Osteoblast (primary cell): Measurements from ENCODE around the gene ACOX3. TPM values are rescaled to one million over a fixed set of nuclear protein-coding genes. Genes with fewer than 3 reads are reported as not detected.

Experiments
- DNase-seq: peaks from one replicate; pipeline ENCODE4 v3.0.0; 2011; ENCODE audit warnings: low spot score, mixed read lengths; ENCODE audit not compliant: insufficient read length; ENCODE audit errors: missing footprints
- H2AFZ ChIP-seq: 2 replicates; pipeline ENCODE4 v1.6.0; 2011; ENCODE audit warnings: mild to moderate bottlenecking, low read length
- H3K27ac ChIP-seq: 2 replicates; pipeline ENCODE4 v1.5.1; 2011; ENCODE audit warnings: mild to moderate bottlenecking, low read depth, low read length, moderate library complexity
- H3K27me3 ChIP-seq: 2 replicates; pipeline ENCODE4 v1.6.0; 2012; ENCODE audit warnings: mild to moderate bottlenecking, control low read depth, inconsistent platforms, low read length, moderate library complexity; ENCODE audit not compliant: insufficient read depth
- H3K36me3 ChIP-seq: 2 replicates; pipeline ENCODE4 v1.5.1; 2011; ENCODE audit warnings: mild to moderate bottlenecking, low read length, control low read depth, moderate library complexity; ENCODE audit not compliant: insufficient read depth
- H3K4me1 ChIP-seq: 2 replicates; pipeline ENCODE4 v1.5.1; 2011; ENCODE audit warnings: mild to moderate bottlenecking, low read length, control low read depth, moderate library complexity; ENCODE audit not compliant: insufficient read depth
- H3K4me2 ChIP-seq: 2 replicates; pipeline ENCODE4 v1.6.0; 2011; ENCODE audit warnings: mild to moderate bottlenecking, low read length; ENCODE audit not compliant: insufficient read depth
- H3K4me3 ChIP-seq: fragments of 200-600 bp; sonication (generic); 3 replicates; pipeline ENCODE4 v1.5.1; 2012; ENCODE audit warnings: mild to moderate bottlenecking, low read length, inconsistent platforms; ENCODE audit not compliant: insufficient read depth
- H3K79me2 ChIP-seq: 2 replicates; pipeline ENCODE4 v1.6.0; 2012; ENCODE audit warnings: mild to moderate bottlenecking, low read length, control low read depth, inconsistent platforms; ENCODE audit not compliant: insufficient read depth
- H3K9me3 ChIP-seq: 2 replicates; pipeline ENCODE4 v1.5.1; 2011; ENCODE audit warnings: low read depth, low read length, control low read depth
- H4K20me1 ChIP-seq: 2 replicates; pipeline ENCODE4 v1.6.0; 2012; ENCODE audit warnings: mild to moderate bottlenecking, low read length, control low read depth; ENCODE audit not compliant: insufficient read depth
- CTCF ChIP-seq: IDR thresholded peaks from 2 replicates; pipeline ENCODE4 v1.5.1; 2011; ENCODE audit warnings: mild to moderate bottlenecking, low read depth, low read length, moderate library complexity; ENCODE audit errors: extremely low read depth
- total RNA-seq: library from RNA; depleted of rRNA; stranded (reverse); fragments of >200 nt; gene quantifications from 2 replicates; pipeline ENCODE4 v1.2.3, GENCODE V29; 2012

Gene ACOX3
- total RNA-seq, 1 donor: 24.2 TPM

GRCh38 chr4:8353912-8354453 lies 86.5 kb downstream of the ACOX3 start:
- Histone ChIP-seq H3K27ac (no peak overlapping the region), H3K9me3 (no peaks in the 10 kb centered on the region), H3K36me3 (no peaks in the 10 kb centered on the region), H3K79me2 (no peaks in the 10 kb centered on the region), H2AFZ (no peak overlapping the region), H3K27me3 (peaks cover 23% of the 10 kb centered on the region), H3K4me1 (peaks cover 3% of the 10 kb centered on the region), H3K4me2 (peak overlapping the region; percentile 30), H3K4me3 (no peak overlapping the region), H4K20me1 (no peaks in the 10 kb centered on the region)
- DNase-seq: peak; percentile 85
- no peak for TF ChIP-seq CTCF

- H3K79me2 ChIP-seq: no peaks in the 10 kb centered on the region
- no peaks in the 10 kb centered on the region for H3K9me3 ChIP-seq
- DNase-seq: peak; percentile 38
- peaks cover 3% of the 10 kb centered on the region for H3K4me1 ChIP-seq
- no peak overlapping the region for H3K27ac ChIP-seq
- H3K27me3 ChIP-seq: peaks cover 20% of the 10 kb centered on the region
- H2AFZ ChIP-seq: no peak overlapping the region
- no peak overlapping the region for H3K4me3 ChIP-seq
- TF ChIP-seq CTCF: no peak
- no peak overlapping the region for H3K4me2 ChIP-seq
- no peaks in the 10 kb centered on the region for H3K36me3 ChIP-seq
- no peaks in the 10 kb centered on the region for H4K20me1 ChIP-seq
Observed at GRCh38 chr4:8353158-8353669, 87.3 kb downstream of the ACOX3 start.

- H3K9me3 ChIP-seq: no peaks in the 10 kb centered on the region
- H3K4me2 ChIP-seq: no peak overlapping the region
Observed at GRCh38 chr4:8352368-8353157, 88.0 kb downstream of the ACOX3 start.

More at GRCh38 chr4:8352368-8353157, 88.0 kb downstream of the ACOX3 start:
- Histone ChIP-seq H3K36me3 (no peaks in the 10 kb centered on the region), H3K27me3 (peaks cover 20% of the 10 kb centered on the region), H3K79me2 (no peaks in the 10 kb centered on the region), H3K4me1 (peaks cover 3% of the 10 kb centered on the region), H4K20me1 (no peaks in the 10 kb centered on the region), H3K27ac (no peak overlapping the region), H3K4me3 (no peak overlapping the region), H2AFZ (no peak overlapping the region)
- peak; percentile 58 for DNase-seq
- no peak for TF ChIP-seq CTCF
